IMR-90 (cell line): ENCODE results near the gene UTRN. TPM values are rescaled to one million over a fixed set of nuclear protein-coding genes. Genes with fewer than 3 reads are reported as not detected.
A peak's percentile ranks its signal among the peaks of the same experiment; 100 is the strongest.

Experiments
- ATAC-seq: fragments of 200-7000 bp; cut with Tn5 transposase; 2 replicates; pipeline ENCODE4 v1.9.1; 2020; ENCODE audit warnings: low read depth, mild to moderate bottlenecking, moderate library complexity
- BruUV-seq: library from RNA; stranded (reverse); fragments of 400-500 nt; replicated peaks from 2 replicates; lab custom pipeline; 2021; lab: Mats Ljungman, UMichigan
- CTCF ChIA-PET: fragments of 300-600 bp; formaldehyde crosslinking; extraction: SDS; loops from one replicate; lab custom pipeline; 2021; ENCODE audit warnings: antibody characterized with exemption; lab: Yijun Ruan, JAX
- POLR2A ChIA-PET: fragments of 300-600 bp; sonication (Branson Sonifier 250); formaldehyde crosslinking; loops from one replicate; lab custom pipeline; 2022; ENCODE audit warnings: antibody characterized with exemption; ENCODE audit not compliant: unreplicated experiment; lab: Charles Lee
- DNase-seq: peaks from one replicate; pipeline ENCODE4 v3.0.0; 2013
- H2AFZ ChIP-seq: replicated peaks from 2 replicates; pipeline ENCODE3; 2013; ENCODE audit warnings: low read length, mild to moderate bottlenecking; ENCODE audit not compliant: poor library complexity
- H2AK5ac ChIP-seq: 2 replicates; pipeline ENCODE4 v1.6.1; 2013; ENCODE audit warnings: low read depth, low read length, inconsistent platforms
- H2AK9ac ChIP-seq: replicated peaks from 2 replicates; pipeline ENCODE3; 2013; ENCODE audit warnings: mild to moderate bottlenecking, low read depth, low read length, moderate library complexity; ENCODE audit not compliant: poor library complexity
- H2BK120ac ChIP-seq: 2 replicates; pipeline ENCODE4 v1.6.1; 2013; ENCODE audit warnings: low read depth, low read length, inconsistent platforms
- H2BK15ac ChIP-seq: 3 replicates; pipeline ENCODE4 v1.6.1; 2013; ENCODE audit warnings: low read depth, low read length, inconsistent platforms
- H2BK20ac ChIP-seq: 2 replicates; pipeline ENCODE4 v1.6.1; 2013; ENCODE audit warnings: low read depth, mild to moderate bottlenecking, inconsistent platforms, low read length, moderate library complexity
- H2BK5ac ChIP-seq: 2 replicates; pipeline ENCODE4 v1.6.1; 2013; ENCODE audit warnings: mild to moderate bottlenecking, low read depth, low read length, inconsistent platforms; ENCODE audit not compliant: poor library complexity, severe bottlenecking
- H3K14ac ChIP-seq: replicated peaks from 2 replicates; pipeline ENCODE4 v1.6.1; 2013; ENCODE audit warnings: low read depth, low read length, inconsistent platforms
- H3K18ac ChIP-seq: 2 replicates; pipeline ENCODE4 v1.6.1; 2013; ENCODE audit warnings: low read depth, low read length, control low read depth
- H3K23ac ChIP-seq: 2 replicates; pipeline ENCODE4 v1.6.1; 2013; ENCODE audit warnings: low read depth, low read length, inconsistent platforms
- H3K27ac ChIP-seq: 2 replicates; pipeline ENCODE4 v1.5.1; 2013; ENCODE audit warnings: mild to moderate bottlenecking, control low read depth, low read length; ENCODE audit not compliant: insufficient read depth
- H3K27me3 ChIP-seq: 2 replicates; pipeline ENCODE4 v1.6.1; 2013; ENCODE audit warnings: low read length; ENCODE audit not compliant: control insufficient read depth, insufficient read depth
- H3K36me3 ChIP-seq: 2 replicates; pipeline ENCODE4 v1.6.1; 2013; ENCODE audit warnings: low read length, mixed read lengths; ENCODE audit not compliant: control insufficient read depth, insufficient read depth
- H3K4ac ChIP-seq: 2 replicates; pipeline ENCODE4 v1.6.1; 2013; ENCODE audit warnings: low read depth, low read length, inconsistent platforms
- H3K4me1 ChIP-seq: 2 replicates; pipeline ENCODE4 v1.6.1; 2013; ENCODE audit warnings: low read length, mixed read lengths; ENCODE audit not compliant: control insufficient read depth, insufficient read depth
- H3K4me2 ChIP-seq: 2 replicates; pipeline ENCODE4 v1.6.1; 2013; ENCODE audit warnings: low read depth, mild to moderate bottlenecking, control low read depth, low read length, moderate library complexity
- H3K4me3 ChIP-seq: 2 replicates; pipeline ENCODE4 v1.5.1; 2013; ENCODE audit warnings: low read depth, mild to moderate bottlenecking, control low read depth, low read length, moderate library complexity; ENCODE audit not compliant: insufficient read depth
- H3K56ac ChIP-seq: 2 replicates; pipeline ENCODE4 v1.6.1; 2013; ENCODE audit warnings: low read length, inconsistent platforms; ENCODE audit not compliant: insufficient read depth; ENCODE audit errors: extremely low read depth
- H3K79me1 ChIP-seq, 2 experiments: 2 replicates each; pipeline ENCODE4 v1.6.1; 2013; ENCODE audit warnings: low read length in 2 of 2, inconsistent platforms in 1 of 2, low read depth in 1 of 2
- H3K9ac ChIP-seq: 2 replicates; pipeline ENCODE4 v1.6.1; 2013; ENCODE audit warnings: low read depth, low read length, control low read depth
- H3K9me1 ChIP-seq: 2 replicates; pipeline ENCODE4 v1.6.1; 2013; ENCODE audit warnings: low read length, inconsistent platforms; ENCODE audit not compliant: insufficient read depth
- H3K9me3 ChIP-seq: 2 replicates; pipeline ENCODE4 v1.6.1; 2013; ENCODE audit warnings: low read length; ENCODE audit not compliant: control insufficient read depth, insufficient read depth
- H4K20me1 ChIP-seq: 2 replicates; pipeline ENCODE4 v1.6.1; 2013; ENCODE audit warnings: low read length, inconsistent platforms; ENCODE audit not compliant: insufficient read depth
- H4K5ac ChIP-seq: 2 replicates; pipeline ENCODE4 v1.6.1; 2013; ENCODE audit warnings: mild to moderate bottlenecking, low read depth, low read length, control low read depth
- H4K8ac ChIP-seq, 2 experiments: 2 replicates each; pipeline ENCODE4 v1.6.1; 2013; ENCODE audit warnings: low read depth in 2 of 2, low read length in 2 of 2, control low read depth in 1 of 2, inconsistent platforms in 1 of 2
- H4K91ac ChIP-seq: 2 replicates; pipeline ENCODE4 v1.6.1; 2013; ENCODE audit warnings: low read depth, low read length, inconsistent platforms; ENCODE audit not compliant: insufficient read depth
- BHLHE40 ChIP-seq: fragments of 150-350 bp; IDR thresholded peaks from 2 replicates; pipeline ENCODE4 v1.6.1; 2016; ENCODE audit warnings: mild to moderate bottlenecking, low read depth, low read length
- CEBPB ChIP-seq: IDR thresholded peaks from 2 replicates; pipeline ENCODE4 v1.6.1; 2012; ENCODE audit warnings: low read depth, low read length, improper control_type of control experiment
- CHD1 ChIP-seq: IDR thresholded peaks from 2 replicates; pipeline ENCODE4 v1.6.1; 2012; ENCODE audit warnings: low read depth, low read length, improper control_type of control experiment
- CTCF ChIP-seq: conservative IDR thresholded peaks from 2 replicates; pipeline ENCODE4 v1.5.1; 2012; ENCODE audit warnings: mild to moderate bottlenecking, low read depth, low read length, improper control_type of control experiment
- ELK1 ChIP-seq: fragments of 150-350 bp; IDR thresholded peaks from 2 replicates; pipeline ENCODE4 v1.6.1; 2016; ENCODE audit warnings: low read depth, mild to moderate bottlenecking, low read length, moderate library complexity, borderline replicate concordance
- MAFK ChIP-seq: IDR thresholded peaks from 2 replicates; pipeline ENCODE4 v1.6.1; 2012; ENCODE audit warnings: low read depth, low read length, improper control_type of control experiment
- MAZ ChIP-seq: IDR thresholded peaks from 2 replicates; pipeline ENCODE4 v1.6.1; 2012; ENCODE audit warnings: low read depth, mild to moderate bottlenecking, low read length, improper control_type of control experiment, moderate library complexity, borderline replicate concordance
- MXI1 ChIP-seq: IDR thresholded peaks from 2 replicates; pipeline ENCODE4 v1.6.1; 2012; ENCODE audit warnings: low read depth, mild to moderate bottlenecking, low read length, moderate library complexity, borderline replicate concordance
- NFE2L2 ChIP-seq: fragments of 150-350 bp; IDR thresholded peaks from 2 replicates; pipeline ENCODE4 v1.6.1; 2016; ENCODE audit warnings: low read depth, mild to moderate bottlenecking, low read length
- POLR2A ChIP-seq: IDR thresholded peaks from 2 replicates; pipeline ENCODE4 v1.6.1; 2012; ENCODE audit warnings: mild to moderate bottlenecking, low read depth, low read length
- RAD21 ChIP-seq: IDR thresholded peaks from 2 replicates; pipeline ENCODE4 v1.6.1; 2012; ENCODE audit warnings: low read length, improper control_type of control experiment
- RCOR1 ChIP-seq: IDR thresholded peaks from 2 replicates; pipeline ENCODE4 v1.6.1; 2012; ENCODE audit warnings: mild to moderate bottlenecking, low read length, improper control_type of control experiment; ENCODE audit not compliant: insufficient replicate concordance
- RFX5 ChIP-seq: IDR thresholded peaks from 2 replicates; pipeline ENCODE4 v1.8.0; 2012; ENCODE audit warnings: low read depth, mild to moderate bottlenecking, low read length, moderate library complexity
- SMC3 ChIP-seq: fragments of 150-350 bp; IDR thresholded peaks from 2 replicates; pipeline ENCODE4 v1.6.1; 2016; ENCODE audit warnings: low read depth, mild to moderate bottlenecking, antibody characterized with exemption, low read length, moderate library complexity
- USF2 ChIP-seq: fragments of 150-350 bp; IDR thresholded peaks from 2 replicates; pipeline ENCODE4 v1.6.1; 2017; ENCODE audit warnings: mild to moderate bottlenecking, antibody characterized with exemption, low read length, low read depth
- WGBS, 2 experiments: methylation state at CpG; one replicate each; pipeline versions ENCODE4 v1.1.5 to v1.1.7; 2013; ENCODE audit warnings: missing lambda C conversion rate in 2 of 2; ENCODE audit not compliant: insufficient read length in 1 of 2; ENCODE audit errors: extremely low coverage in 2 of 2; 5-methylcytosine and 5-hydroxymethylcytosine counted together
- dilution Hi-C: fragments of 300-500 bp; cut with HindIII; formaldehyde crosslinking; loops from one replicate; pipeline ENCODE4 v1.14.3; 2018; ENCODE audit warnings: low sequenced_read_pairs; ENCODE audit not compliant: unreplicated experiment
- in situ Hi-C: fragments of 300-500 bp; cut with MboI; formaldehyde crosslinking; loops from 3 replicates; pipeline ENCODE4 v1.14.3; 2019; ENCODE audit warnings: low sequenced_read_pairs, inconsistent platforms, mixed read lengths
- intact Hi-C: fragments of 100-400 bp; cut with micrococcal nuclease; formaldehyde crosslinking; loops from 2 replicates; pipeline ENCODE4 v1.10.0; 2022
- polyA plus RNA-seq, 3 experiments: library from polyadenylated mRNA; depleted of rRNA; stranded (reverse); fragments of >200 nt; gene quantifications; 2 replicates each; pipeline ENCODE4 v1.2.3, GENCODE V29; 2012; ENCODE audit warnings: low replicate concordance in 1 of 3
- total RNA-seq: library from RNA; depleted of rRNA; stranded (reverse); fragments of >200 nt; gene quantifications from 2 replicates; pipeline ENCODE4 v1.2.3, GENCODE V29; 2012

UTRN gene
- total and polyA plus RNA-seq, 2 of the 4 experiments (the other 2 are of a cell fraction): 17.3 to 83.5 TPM

- H3K79me1 ChIP-seq: peaks cover 29 to 62% of the 10 kb centered on the region in 2 experiments
- peaks cover 3% of the 10 kb centered on the region for H4K20me1 ChIP-seq
- H3K36me3 ChIP-seq: no peaks in the 10 kb centered on the region
- DNase-seq: no peak
- no peak overlapping the region for H3K4ac ChIP-seq
- H4K5ac ChIP-seq: no peak overlapping the region
- no peak overlapping the region for H3K18ac ChIP-seq
- no peak overlapping the region for H2BK5ac ChIP-seq
- no peak overlapping the region for H3K14ac ChIP-seq
- H3K56ac ChIP-seq: no peak overlapping the region
- H2AK5ac ChIP-seq: no peak overlapping the region
- H3K4me2 ChIP-seq: no peak overlapping the region
- intact Hi-C loops (no loop called here), dilution Hi-C loops (no loop called here), in situ Hi-C loops (no loop called here)
- H2BK15ac ChIP-seq: no peak overlapping the region
- no peak overlapping the region for H4K91ac ChIP-seq
- H2BK20ac ChIP-seq: no peak overlapping the region
- no peak overlapping the region for H3K23ac ChIP-seq
- BruUV-seq: no TSS peak
- H3K4me1 ChIP-seq: peaks cover 2% of the 10 kb centered on the region; the same call in 1 of the 2 replicates
- H2AK9ac ChIP-seq: no peak overlapping the region
- no peak overlapping the region for H2BK120ac ChIP-seq
- no peak for TF ChIP-seq CTCF
- TF ChIP-seq SMC3: no peak
- no peak for TF ChIP-seq POLR2A
- TF ChIP-seq MAZ: no peak
- no peak for TF ChIP-seq USF2
- no peak for TF ChIP-seq RFX5
- no peak for TF ChIP-seq RAD21
- no peak for TF ChIP-seq RCOR1
- no peak for TF ChIP-seq CHD1
- TF ChIP-seq NFE2L2: no peak
- no peak for TF ChIP-seq MAFK
- no peak for TF ChIP-seq CEBPB
- no peak for TF ChIP-seq ELK1
- TF ChIP-seq MXI1: no peak
- no peak for TF ChIP-seq BHLHE40
- POLR2A ChIA-PET: no interaction called here
- 0 out of 4 replicates have a peak overlapping the region, but pooled peaks of 1 of the 2 experiments have one; percentile 35 for H4K8ac ChIP-seq
- H3K9me3 ChIP-seq: no peaks in the 10 kb centered on the region
- no peak for ATAC-seq
- CTCF ChIA-PET: no interaction called here
- H3K27me3 ChIP-seq: no peaks in the 10 kb centered on the region
- H3K4me3 ChIP-seq: no peak overlapping the region
- H3K9me1 ChIP-seq: peaks cover 9% of the 10 kb centered on the region; the same call in 1 of the 2 replicates
- no peak overlapping the region for H3K27ac ChIP-seq
- WGBS, 2 experiments: 33% methylated on average over 1 of the region's 4 CpGs; no CpG with 5 or more reads in 1 of the 2 experiments
- H3K9ac ChIP-seq: no peak overlapping the region
- H2AFZ ChIP-seq: no peak overlapping the region
Measured at GRCh38 chr6:144319211-144319610, 34.1 kb downstream of the UTRN start.
